H1 (cell line): Measurements from ENCODE around the gene NCEH1. TPM values are rescaled to one million over a fixed set of nuclear protein-coding genes. Genes with fewer than 3 reads are reported as not detected.

Source experiments
- CTCF ChIA-PET: fragments of 300-600 bp; sonication (Branson Sonifier 250); formaldehyde crosslinking; loops from one replicate; lab custom pipeline; 2021; ENCODE audit not compliant: partially characterized antibody; lab: Charles Lee
- POLR2A ChIA-PET: fragments of 300-600 bp; sonication (Branson Sonifier 250); formaldehyde crosslinking; loops from one replicate; lab custom pipeline; 2021; ENCODE audit warnings: inconsistent platforms; ENCODE audit not compliant: partially characterized antibody; lab: Charles Lee
- DNase-seq, 2 experiments: peaks; one replicate each; pipeline versions ENCODE4 v3.0.0 to v3.0.0-alpha.2; 2010 to 2022; ENCODE audit warnings: low spot score in 2 of 2, low read depth in 1 of 2, mixed read lengths in 1 of 2
- FAIRE-seq: peaks from 2 replicates; lab custom pipeline; 2011; peaks lifted over from hg19 to GRCh38; lab: Jason Lieb, UNC
- H2AFZ ChIP-seq: 2 replicates; pipeline ENCODE4 v1.8.1; 2012; ENCODE audit warnings: low read length, inconsistent platforms
- H2AK5ac ChIP-seq: 2 replicates; pipeline ENCODE4 v1.6.1; 2013; ENCODE audit warnings: low read depth, low read length
- H2BK120ac ChIP-seq: replicated peaks from 2 replicates; pipeline ENCODE3; 2013; ENCODE audit warnings: low read depth, low read length, inconsistent platforms
- H2BK12ac ChIP-seq: 2 replicates; pipeline ENCODE4 v1.6.1; 2013; ENCODE audit warnings: low read depth, low read length
- H2BK15ac ChIP-seq: 2 replicates; pipeline ENCODE4 v1.6.1; 2013; ENCODE audit warnings: low read length
- H2BK20ac ChIP-seq: 2 replicates; pipeline ENCODE4 v1.6.1; 2013; ENCODE audit warnings: low read length
- H2BK5ac ChIP-seq: 2 replicates; pipeline ENCODE4 v1.6.1; 2013; ENCODE audit warnings: low read depth, low read length
- H3K14ac ChIP-seq: 2 replicates; pipeline ENCODE4 v1.6.1; 2013; ENCODE audit warnings: inconsistent platforms; ENCODE audit not compliant: insufficient read length
- H3K18ac ChIP-seq: 2 replicates; pipeline ENCODE4 v1.6.1; 2013; ENCODE audit warnings: low read length; ENCODE audit errors: extremely low read depth
- H3K23ac ChIP-seq: 2 replicates; pipeline ENCODE4 v1.6.1; 2013; ENCODE audit warnings: inconsistent platforms; ENCODE audit not compliant: insufficient read length
- H3K23me2 ChIP-seq: 2 replicates; pipeline ENCODE4 v1.6.1; 2013; ENCODE audit warnings: low read depth, low read length
- H3K27ac ChIP-seq: 2 replicates; pipeline ENCODE4 v1.6.1; 2011; ENCODE audit warnings: low read depth, low read length, inconsistent platforms
- H3K27me3 ChIP-seq, 4 experiments: replicated peaks in 1 of 4; 1 replicate in 1 of 4; 2 replicates in 3 of 4; pipeline versions ENCODE4 v1.6.1 to v1.8.1; 2011 to 2013; ENCODE audit warnings: low read length in 3 of 4, mild to moderate bottlenecking in 3 of 4, inconsistent platforms in 2 of 4, mixed read lengths in 2 of 4, moderate library complexity in 1 of 4; ENCODE audit not compliant: control insufficient read depth in 3 of 4, insufficient read depth in 3 of 4; ENCODE audit errors: extremely low read depth in 1 of 4
- H3K36me3 ChIP-seq, 4 experiments: 2 replicates each; pipeline versions ENCODE4 v1.6.1 to v1.8.1; 2011 to 2013; ENCODE audit warnings: mild to moderate bottlenecking in 4 of 4, low read length in 3 of 4, moderate library complexity in 2 of 4, control low read depth in 1 of 4, inconsistent platforms in 1 of 4; ENCODE audit not compliant: insufficient read depth in 4 of 4, control insufficient read depth in 2 of 4
- H3K4ac ChIP-seq: replicated peaks from 2 replicates; pipeline ENCODE3; 2013; ENCODE audit warnings: low read length, low read depth, mixed read lengths, inconsistent platforms; ENCODE audit not compliant: insufficient read length
- H3K4me1 ChIP-seq, 4 experiments: replicated peaks in 1 of 4; 1 replicate in 1 of 4; 2 replicates in 3 of 4; pipeline versions ENCODE4 v1.6.1 to v1.8.1; 2011 to 2013; ENCODE audit warnings: low read length in 3 of 4, inconsistent platforms in 2 of 4, mixed read lengths in 1 of 4; ENCODE audit not compliant: insufficient read depth in 4 of 4, control insufficient read depth in 3 of 4
- H3K4me2 ChIP-seq, 2 experiments: 2 replicates each; pipeline versions ENCODE4 v1.6.1 to v1.8.1; 2011 to 2013; ENCODE audit warnings: low read depth in 2 of 2, low read length in 2 of 2, control low read depth in 1 of 2, inconsistent platforms in 1 of 2, mild to moderate bottlenecking in 1 of 2; ENCODE audit not compliant: insufficient read depth in 1 of 2
- H3K4me3 ChIP-seq, 4 experiments: fragments of 200-600, 300-600 bp in 1 of 4; sonication (generic), shearing (Covaris generic), sonication (Bioruptor Twin) in 1 of 4; 2 replicates each; pipeline versions ENCODE4 v1.5.1 to v1.8.1; 2011 to 2016; ENCODE audit warnings: low read length in 4 of 4, low read depth in 3 of 4, control low read depth in 2 of 4, inconsistent platforms in 2 of 4, mild to moderate bottlenecking in 2 of 4, mixed read lengths in 1 of 4, moderate library complexity in 1 of 4; ENCODE audit not compliant: insufficient read depth in 2 of 4; ENCODE audit errors: extremely low read depth in 1 of 4
- H3K56ac ChIP-seq: replicated peaks from 2 replicates; pipeline ENCODE3; 2013; ENCODE audit warnings: low read depth, mild to moderate bottlenecking, mixed read lengths, low read length, inconsistent platforms; ENCODE audit not compliant: insufficient read length
- H3K79me1 ChIP-seq: 2 replicates; pipeline ENCODE4 v1.6.1; 2013; ENCODE audit warnings: low read depth, low read length, control low read depth
- H3K79me2 ChIP-seq, 2 experiments: 2 replicates each; pipeline versions ENCODE4 v1.6.1 to v1.8.1; 2012 to 2013; ENCODE audit warnings: low read length in 2 of 2, mild to moderate bottlenecking in 2 of 2, inconsistent platforms in 1 of 2; ENCODE audit not compliant: insufficient read depth in 2 of 2, control insufficient read depth in 1 of 2
- H3K9ac ChIP-seq, 4 experiments: replicated peaks in 1 of 4; 1 replicate in 1 of 4; 2 replicates in 3 of 4; pipeline versions ENCODE4 v1.6.1 to v1.8.1; 2011 to 2013; ENCODE audit warnings: low read depth in 3 of 4, low read length in 3 of 4, control low read depth in 2 of 4, mild to moderate bottlenecking in 2 of 4, moderate library complexity in 2 of 4, inconsistent platforms in 1 of 4; ENCODE audit errors: extremely low read depth in 1 of 4
- H3K9me3 ChIP-seq, 2 experiments: 2 replicates each; pipeline versions ENCODE4 v1.6.1 to v1.8.1; 2012 to 2013; ENCODE audit warnings: mild to moderate bottlenecking in 2 of 2, moderate library complexity in 2 of 2, control low read depth in 1 of 2, inconsistent platforms in 1 of 2, low read depth in 1 of 2, low read length in 1 of 2, mixed read lengths in 1 of 2; ENCODE audit not compliant: insufficient read depth in 2 of 2
- H4K20me1 ChIP-seq, 2 experiments: replicated peaks in 1 of 2; 2 replicates each; pipeline versions ENCODE3 to v1.8.1; 2011 to 2013; ENCODE audit warnings: inconsistent platforms in 2 of 2, low read length in 2 of 2, mild to moderate bottlenecking in 1 of 2; ENCODE audit not compliant: insufficient read depth in 2 of 2, control insufficient read depth in 1 of 2
- H4K5ac ChIP-seq: 2 replicates; pipeline ENCODE4 v1.6.1; 2013; ENCODE audit warnings: low read length, low read depth, mixed read lengths, inconsistent platforms; ENCODE audit not compliant: insufficient read length
- H4K8ac ChIP-seq: 2 replicates; pipeline ENCODE4 v1.8.0; 2013; ENCODE audit warnings: mild to moderate bottlenecking, moderate library complexity, low read length, inconsistent platforms; ENCODE audit not compliant: insufficient read depth; ENCODE audit errors: extremely low read depth
- H4K91ac ChIP-seq: replicated peaks from 2 replicates; pipeline ENCODE3; 2013; ENCODE audit warnings: low read length, mixed read lengths, inconsistent platforms; ENCODE audit not compliant: insufficient read length
- CHD1 ChIP-seq: IDR thresholded peaks from 2 replicates; pipeline ENCODE4 v1.6.1; 2012; ENCODE audit warnings: low read depth, low read length, improper control_type of control experiment
- CTBP2 ChIP-seq: IDR thresholded peaks from 2 replicates; pipeline ENCODE4 v1.7.0; 2011; ENCODE audit warnings: borderline replicate concordance, mild to moderate bottlenecking, moderate library complexity, mixed read lengths, low read length; ENCODE audit not compliant: insufficient read depth, insufficient read length
- CTCF ChIP-seq, 3 experiments: IDR thresholded peaks; 1 replicate in 2 of 3; 2 replicates in 1 of 3; pipeline versions ENCODE4 v1.5.1 to v1.6.1; 2011; ENCODE audit warnings: low read length in 3 of 3, mild to moderate bottlenecking in 3 of 3, inconsistent platforms in 2 of 3, low read depth in 1 of 3, moderate library complexity in 1 of 3; ENCODE audit not compliant: insufficient read depth in 1 of 3; ENCODE audit errors: control extremely low read depth in 1 of 3
- KDM1A ChIP-seq: fragments of 200-600, 300-600 bp; sonication (generic); IDR thresholded peaks from 2 replicates; pipeline ENCODE4 v1.7.1; 2016; ENCODE audit warnings: mild to moderate bottlenecking, low read length, borderline replicate concordance
- NRF1 ChIP-seq: IDR thresholded peaks from 2 replicates; pipeline ENCODE4 v1.6.1; 2011; ENCODE audit warnings: mild to moderate bottlenecking, low read depth, low read length, improper control_type of control experiment
- RAD21 ChIP-seq, 2 experiments: IDR thresholded peaks in 1 of 2; conservative IDR thresholded peaks in 1 of 2; 2 replicates each; pipeline ENCODE4 v1.6.1; 2011; ENCODE audit warnings: low read depth in 2 of 2, low read length in 2 of 2, improper control_type of control experiment in 1 of 2, inconsistent platforms in 1 of 2, mild to moderate bottlenecking in 1 of 2, moderate library complexity in 1 of 2
- RNF2 ChIP-seq: fragments of 200-900, 300-1000 bp; sonication (generic); IDR thresholded peaks from 2 replicates; pipeline ENCODE4 v1.7.1; 2016; ENCODE audit warnings: borderline replicate concordance, low read depth, mild to moderate bottlenecking, antibody characterized with exemption, low read length; ENCODE audit not compliant: poor library complexity, severe bottlenecking; ENCODE audit errors: missing control alignments
- SIX5 ChIP-seq: IDR thresholded peaks from 2 replicates; pipeline ENCODE4 v1.6.1; 2011; ENCODE audit warnings: mild to moderate bottlenecking, low read depth, low read length
- TAF7 ChIP-seq: optimal IDR thresholded peaks from 2 replicates; pipeline ENCODE3; 2011; ENCODE audit warnings: low read depth, mild to moderate bottlenecking, inconsistent platforms, low read length, moderate library complexity, borderline replicate concordance
- WGBS, 2 experiments: shearing (Covaris generic) in 1 of 2; methylation state at CpG; one replicate each; pipeline versions ENCODE4 v1.1.6 to v1.1.7; 2013 to 2015; ENCODE audit warnings: low lambda C conversion rate in 2 of 2, mixed read lengths in 2 of 2, inconsistent platforms in 1 of 2, low coverage in 1 of 2, missing lambda C conversion rate in 1 of 2; ENCODE audit not compliant: insufficient replicate concordance in 2 of 2, insufficient coverage in 1 of 2, insufficient read length in 1 of 2; ENCODE audit errors: extremely low coverage in 1 of 2, missing lambda C conversion rate in 1 of 2; 5-methylcytosine and 5-hydroxymethylcytosine counted together
- polyA plus RNA-seq, 7 experiments: library from polyadenylated mRNA; depleted of rRNA in 3 of 7; stranded (reverse) in 5 of 7; unstranded in 2 of 7; fragments of >200 nt in 5 of 7; fragments of 200-250 nt in 2 of 7; gene quantifications; 1 replicate in 5 of 7; 2 replicates in 1 of 7; 4 replicates in 1 of 7; pipeline versions ENCODE4 v1.2.1 to v1.2.3, GENCODE V29; 2011 to 2013; ENCODE audit warnings: missing spikeins in 2 of 7, mixed read lengths in 2 of 7
- total RNA-seq: library from RNA; stranded (reverse); fragmentation: NEBNext Ultra II Directional; extraction: Animal tissue kit (Norgen Biotek cat#: 25700); gene quantifications from 2 replicates; pipeline ENCODE4 v1.2.1, GENCODE V29; 2021

NCEH1 gene
- total and polyA plus RNA-seq, 2 of the 8 experiments (the other 6 are each of a cell fraction or from before 2014, with no cell fraction given) = 2.2 to 6.4 TPM

DNA sequence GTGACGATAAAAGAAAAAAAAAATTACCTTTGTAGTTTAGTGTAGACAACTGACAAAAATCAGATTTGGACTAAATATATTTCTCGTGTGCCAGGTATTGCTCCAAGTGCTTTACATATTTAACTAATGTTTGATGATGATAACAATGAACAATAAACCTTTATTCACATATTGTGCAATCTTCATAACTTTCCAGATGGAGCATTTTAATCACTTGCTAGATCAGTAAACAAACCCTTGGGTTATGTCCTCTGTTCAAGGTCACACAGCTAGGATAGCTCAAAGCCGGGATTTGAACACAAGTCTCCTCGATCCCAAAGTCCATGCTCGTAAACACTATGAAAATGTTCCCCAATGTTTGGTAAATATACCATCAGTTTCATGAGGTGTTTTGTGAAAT lies 14.5 kb downstream of the NCEH1 start:
- H3K23ac ChIP-seq = no peak overlapping the region
- WGBS, 2 experiments = 92% methylated on average over 5 of the region's 5 CpGs; no CpG with 5 or more reads in 1 of the 2 experiments
- POLR2A ChIA-PET = no interaction called here
- no peak for TF ChIP-seq RAD21 (IDR thresholded peaks at IDR 0.05 in 1 of 2, conservative IDR thresholded peaks at IDR 0.05 in 1 of 2; ENCODE audit: low read depth in 2 of 2, low read length in 2 of 2)
- TF ChIP-seq CTCF (IDR thresholded peaks at IDR 0.05; ENCODE audit: control extremely low read depth in 1 of 3, insufficient read depth in 1 of 3, low read depth in 1 of 3, low read length in 3 of 3) = no peak
- no peak for TF ChIP-seq NRF1
- no peak for TF ChIP-seq CTBP2
- TF ChIP-seq KDM1A = no peak
- no peak for TF ChIP-seq CHD1
- no peak for TF ChIP-seq RNF2
- no peak for TF ChIP-seq TAF7
- TF ChIP-seq SIX5 = no peak
- TF ChIP-seq, all 59 proteins: peak for 0
- no peaks in the 10 kb centered on the region for H3K36me3 ChIP-seq
- no peak overlapping the region for H3K4me2 ChIP-seq
- H3K9ac ChIP-seq = no peak overlapping the region
- H3K56ac ChIP-seq = no peak overlapping the region
- H3K79me1 ChIP-seq = peaks cover 3% of the 10 kb centered on the region; the same call in 1 of the 2 replicates
- H3K9me3 ChIP-seq = no peaks in the 10 kb centered on the region
- H2BK12ac ChIP-seq = no peak overlapping the region
- H3K4me1 ChIP-seq = peaks cover 0 to 6% (median under 1%) of the 10 kb centered on the region in 4 experiments; a peak in 2 of 7 replicates
- H3K4me3 ChIP-seq = no peak overlapping the region
- CTCF ChIA-PET = interaction anchor here (0.7 to 2.4 kb wide), 7 partner anchors 8 to 147 kb away, joined by 3 to 6 read pairs (median 5); no protein-coding TSS in a partner anchor
- peaks cover 0 to 2% of the 10 kb centered on the region in 2 experiments for H4K20me1 ChIP-seq
- H3K79me2 ChIP-seq = no peaks in the 10 kb centered on the region
- no peak overlapping the region for H4K5ac ChIP-seq
- H3K4ac ChIP-seq = no peak overlapping the region
- FAIRE-seq (no peak), DNase-seq (no peak)
- H3K18ac ChIP-seq = no peak overlapping the region
- H2AK5ac ChIP-seq = no peak overlapping the region
- no peak overlapping the region for H2BK20ac ChIP-seq
- no peak overlapping the region for H4K91ac ChIP-seq
- no peak overlapping the region for H3K14ac ChIP-seq
- H3K27ac ChIP-seq = no peak overlapping the region
- H2AFZ ChIP-seq = no peak overlapping the region
- no peaks in the 10 kb centered on the region for H3K23me2 ChIP-seq
- H2BK15ac ChIP-seq = no peak overlapping the region
- H3K27me3 ChIP-seq = no peaks in the 10 kb centered on the region
- H4K8ac ChIP-seq = no peak overlapping the region
- H2BK120ac ChIP-seq = no peak overlapping the region
- no peak overlapping the region for H2BK5ac ChIP-seq
